SK-N-MC (cell line): ENCODE data around the gene DNAJC5.

Experiments
- DNase-seq: peaks from one replicate; pipeline ENCODE4 v3.0.0-alpha.2; 2011; ENCODE audit warnings: low read depth, low spot score
- H3K27ac ChIP-seq: fragments of 200-600 bp; sonication (generic); 2 replicates; pipeline ENCODE4 v1.5.1; 2016; ENCODE audit warnings: mixed run types
- H3K36me3 ChIP-seq: fragments of 200-600 bp; sonication (generic); 2 replicates; pipeline ENCODE4 v1.6.1; 2017; ENCODE audit warnings: antibody characterized with exemption, low read length, mixed read lengths; ENCODE audit not compliant: insufficient read depth
- H3K4me3 ChIP-seq: fragments of 200-600 bp; sonication (generic); 2 replicates; pipeline ENCODE4 v1.5.1; 2016
- H3K9ac ChIP-seq: fragments of 200-600 bp; sonication (generic); 2 replicates; pipeline ENCODE4 v1.8.0; 2017; ENCODE audit warnings: mixed run types, mixed read lengths; ENCODE audit not compliant: insufficient read length
- H3K9me3 ChIP-seq: fragments of 200-600 bp; sonication (generic); 2 replicates; pipeline ENCODE4 v1.6.1; 2017; ENCODE audit warnings: low read depth, mild to moderate bottlenecking, antibody characterized with exemption, low read length, moderate library complexity, mixed read lengths
- EZH2 ChIP-seq: fragments of 200-600 bp; sonication (generic); IDR thresholded peaks from one replicate; pipeline ENCODE4 v1.6.1; 2017; ENCODE audit warnings: antibody characterized with exemption
- FOXP2 ChIP-seq: optimal IDR thresholded peaks from 2 replicates; pipeline ENCODE3; 2011; ENCODE audit warnings: mild to moderate bottlenecking, moderate library complexity; ENCODE audit not compliant: insufficient read depth; ENCODE audit errors: extremely low read length, control extremely low read depth
- POLR2AphosphoS5 ChIP-seq: IDR thresholded peaks from 2 replicates; pipeline ENCODE4 v1.6.1; 2012; ENCODE audit warnings: mild to moderate bottlenecking, low read depth, low read length, borderline replicate concordance

The DNAJC5 gene

DNA sequence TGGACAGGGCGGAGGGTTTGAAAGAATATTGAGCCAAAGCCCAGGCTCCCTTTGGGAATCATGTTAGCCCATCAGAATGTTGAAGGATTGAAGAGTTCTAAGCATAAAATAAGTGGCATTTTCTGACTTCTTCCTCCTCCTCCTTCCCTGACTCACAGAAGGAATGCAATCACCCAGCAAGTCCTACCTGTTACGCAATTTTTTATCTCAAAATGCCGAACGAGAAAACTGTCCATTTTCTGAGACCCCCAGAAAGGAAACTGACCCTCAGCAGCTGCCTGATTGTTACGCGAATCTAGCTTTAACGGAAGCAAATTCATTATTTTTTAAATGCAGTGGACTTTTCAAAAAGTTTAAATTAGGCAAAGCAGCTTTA is 4.7 kb upstream of the DNAJC5 start:
- no peaks in the 10 kb centered on the region for H3K9me3 ChIP-seq
- H3K4me3 ChIP-seq = no peak overlapping the region
- DNase-seq = no peak
- H3K36me3 ChIP-seq = peaks cover 4% of the 10 kb centered on the region; the same call in 1 of the 2 replicates
- no peak overlapping the region for H3K27ac ChIP-seq
- TF ChIP-seq FOXP2 = no peak
- TF ChIP-seq POLR2AphosphoS5 = no peak
- TF ChIP-seq EZH2 = no peak
- H3K9ac ChIP-seq = no peak overlapping the region

DNA sequence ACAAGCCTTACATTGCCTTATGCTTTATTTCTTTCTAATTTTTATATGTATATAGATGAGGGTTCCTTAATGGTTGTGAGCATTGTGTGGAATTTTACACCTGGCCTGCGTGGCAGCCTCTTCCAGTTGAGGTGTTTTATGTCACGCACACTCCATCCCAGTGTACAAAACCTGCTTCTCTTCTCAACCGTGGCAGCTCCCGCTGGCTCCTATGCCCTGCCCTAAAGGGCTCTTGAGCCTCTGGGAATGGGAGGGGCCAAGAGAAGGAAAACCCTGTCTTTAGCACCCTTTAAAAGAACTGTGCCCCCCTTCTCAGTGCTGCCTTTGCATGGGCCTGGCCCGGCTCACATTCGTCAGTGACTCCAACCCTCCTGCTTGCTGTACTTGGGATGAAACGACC is 4.3 kb upstream of the DNAJC5 start:
- no peak for DNase-seq
- Histone ChIP-seq H3K9ac (no peak overlapping the region), H3K4me3 (no peak overlapping the region), H3K36me3 (peaks cover 4% of the 10 kb centered on the region; the same call in 1 of the 2 replicates), H3K9me3 (no peaks in the 10 kb centered on the region), H3K27ac (no peak overlapping the region)
- no peak for TF ChIP-seq POLR2AphosphoS5
- TF ChIP-seq FOXP2 = no peak
- no peak for TF ChIP-seq EZH2

DNA sequence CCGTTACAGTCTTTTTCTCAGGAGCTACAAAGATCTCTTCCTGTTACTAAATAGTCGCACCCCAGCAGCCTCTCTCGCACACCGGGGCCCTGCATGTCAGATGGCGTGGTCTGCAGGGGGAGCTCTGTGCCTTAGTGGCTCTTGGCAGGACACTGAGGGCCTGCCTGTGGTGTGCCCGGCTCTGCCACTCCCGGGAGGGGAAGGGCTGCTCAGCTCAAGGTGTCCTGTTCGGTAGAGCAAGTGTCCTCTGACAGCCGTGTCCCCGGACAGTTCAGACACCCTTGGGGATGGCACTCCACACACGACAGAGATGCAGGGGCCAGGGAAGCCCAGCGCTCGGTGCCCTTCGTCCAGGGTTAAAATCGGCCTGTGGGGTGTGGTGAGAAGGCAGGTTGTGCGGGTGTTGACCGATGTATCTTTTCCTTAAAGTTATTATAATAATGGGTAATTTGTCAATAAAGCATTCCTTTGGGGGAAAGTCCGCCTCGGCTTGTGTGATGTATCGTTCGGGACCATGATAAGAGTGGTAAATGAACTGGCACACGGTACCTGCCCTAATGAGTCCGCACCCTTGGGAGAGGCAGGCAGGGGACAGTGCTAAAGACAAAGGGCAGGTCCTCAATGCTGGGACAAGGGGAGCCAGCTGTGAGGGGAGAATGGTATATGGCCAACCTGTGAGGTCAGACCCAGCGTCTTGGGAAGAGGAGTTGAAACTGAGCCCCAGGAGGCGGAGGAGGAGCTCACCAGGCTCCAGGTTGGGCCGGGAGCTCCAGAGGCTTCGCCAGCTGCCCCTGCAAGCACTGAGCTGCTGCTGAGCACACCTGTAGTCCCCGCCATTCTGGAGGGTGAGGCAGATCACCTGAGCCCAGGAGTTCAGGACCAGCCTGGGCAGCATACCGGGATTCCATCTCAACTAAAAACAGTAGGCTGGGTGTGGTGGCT is 3.6 kb upstream of the DNAJC5 start:
- Histone ChIP-seq H3K9ac (no peak overlapping the region), H3K27ac (no peak overlapping the region), H3K9me3 (no peaks in the 10 kb centered on the region), H3K36me3 (peaks cover 4% of the 10 kb centered on the region; the same call in 1 of the 2 replicates), H3K4me3 (no peak overlapping the region)
- TF ChIP-seq EZH2 (no peak), POLR2AphosphoS5 (no peak)
- no peak for DNase-seq

DNA sequence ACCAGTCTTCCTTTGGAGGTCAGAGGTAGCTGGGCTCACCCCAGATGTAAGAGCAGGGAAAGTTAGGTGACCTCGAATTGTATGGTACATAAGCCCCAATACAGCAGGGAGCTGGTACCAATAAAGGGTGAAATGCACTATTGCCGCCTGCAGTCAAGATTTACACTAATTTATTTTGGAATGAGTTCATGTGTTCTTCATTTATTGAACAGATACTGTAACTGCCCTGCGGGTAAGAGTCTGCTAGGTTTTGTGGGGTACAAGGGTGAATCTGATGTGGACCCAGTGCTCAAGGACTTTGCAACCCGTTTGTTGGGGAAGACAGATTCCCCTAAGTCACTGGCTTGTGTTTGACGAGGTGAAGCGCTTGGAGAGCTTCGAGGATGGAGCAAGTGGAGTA is 2.5 kb upstream of the DNAJC5 start:
- Histone ChIP-seq H3K4me3 (no peak overlapping the region), H3K36me3 (peaks cover 4% of the 10 kb centered on the region; the same call in 1 of the 2 replicates), H3K9me3 (no peaks in the 10 kb centered on the region), H3K27ac (no peak overlapping the region), H3K9ac (no peak overlapping the region)
- TF ChIP-seq EZH2 (no peak), FOXP2 (no peak), POLR2AphosphoS5 (no peak)
- DNase-seq = no peak

DNA sequence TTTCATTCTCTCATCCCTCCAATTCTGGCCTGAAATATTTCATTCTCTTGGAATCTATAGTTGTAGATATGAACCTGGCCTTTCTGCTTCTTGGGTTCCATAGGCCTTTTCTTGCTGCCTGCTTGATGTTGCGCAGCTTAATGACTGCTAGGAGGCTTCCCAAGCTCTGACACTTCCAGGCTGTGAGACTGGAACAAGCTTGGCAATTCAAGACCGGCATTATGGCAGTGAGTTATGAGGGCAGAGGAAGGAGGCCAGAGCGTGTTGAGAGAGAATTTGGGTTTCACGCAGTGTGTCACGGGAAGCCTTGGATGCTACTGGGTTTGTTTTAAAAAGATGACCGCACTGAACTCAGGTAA is 948 bp upstream of the DNAJC5 start:
- no peak for TF ChIP-seq EZH2
- no peak for TF ChIP-seq FOXP2
- TF ChIP-seq POLR2AphosphoS5 = no peak
- no peak overlapping the region for H3K4me3 ChIP-seq
- no peak for DNase-seq
- H3K27ac ChIP-seq = no peak overlapping the region; the same call in 1 of the 2 replicates
- peaks cover 4% of the 10 kb centered on the region; the same call in 1 of the 2 replicates for H3K36me3 ChIP-seq
- H3K9ac ChIP-seq = no peak overlapping the region
- H3K9me3 ChIP-seq = no peaks in the 10 kb centered on the region

- DNase-seq = no peak
- peak overlapping the region; percentile 0; the same call in 1 of the 2 replicates for H3K27ac ChIP-seq
Observed at GRCh38 chr20:63895202-63895951, 451 bp downstream of the DNAJC5 start.

GRCh38 chr20:63895952-63896263 is 982 bp downstream of the DNAJC5 start:
- H3K4me3 ChIP-seq = peak overlapping the region; percentile 89
- peak overlapping the region; percentile 0; the same call in 1 of the 2 replicates for H3K27ac ChIP-seq
- no peak for DNase-seq

More at GRCh38 chr20:63895202-63895951, 451 bp downstream of the DNAJC5 start:
- peak overlapping the region; percentile 78 for H3K9ac ChIP-seq
- H3K9me3 ChIP-seq = no peaks in the 10 kb centered on the region
- TF ChIP-seq FOXP2 (no peak), EZH2 (no peak), POLR2AphosphoS5 (no peak)
- peak overlapping the region; percentile 89 for H3K4me3 ChIP-seq
- H3K36me3 ChIP-seq = no peaks in the 10 kb centered on the region; the same call in 1 of the 2 replicates

More at GRCh38 chr20:63895952-63896263, 982 bp downstream of the DNAJC5 start:
- Histone ChIP-seq H3K9ac (peak overlapping the region; percentile 78), H3K9me3 (no peaks in the 10 kb centered on the region), H3K36me3 (no peaks in the 10 kb centered on the region; the same call in 1 of the 2 replicates)
- TF ChIP-seq FOXP2 (no peak), EZH2 (no peak), POLR2AphosphoS5 (no peak)
